HepG2 (cell line): Measurements from ENCODE around the gene SYNM. TPM values are rescaled to one million over a fixed set of nuclear protein-coding genes. Genes with fewer than 3 reads are reported as not detected.

Source experiments
- ATAC-seq: fragments of 200-7000 bp; cut with Tn5 transposase; 3 replicates; pipeline ENCODE4 v1.9.1; 2020; ENCODE audit warnings: mild to moderate bottlenecking, moderate library complexity
- BruUV-seq: library from RNA; stranded (reverse); fragments of 400-500 nt; replicated peaks from 2 replicates; lab custom pipeline; 2021; lab: Mats Ljungman, UMichigan
- CTCF ChIA-PET: fragments of 300-600 bp; formaldehyde crosslinking; extraction: SDS; loops from one replicate; lab custom pipeline; 2021; ENCODE audit warnings: low total read pairs, inconsistent platforms, low intra/inter-chr PET ratio; lab: Yijun Ruan, JAX
- POLR2A ChIA-PET: fragments of 350-600 bp; sonication (Branson Sonifier 250); formaldehyde crosslinking; loops from one replicate; lab custom pipeline; 2020; ENCODE audit warnings: antibody characterized with exemption, inconsistent platforms; lab: Yijun Ruan, JAX
- DNase-seq: peaks from one replicate; pipeline ENCODE4 v3.0.0-alpha.2; 2015; ENCODE audit warnings: low spot score
- FAIRE-seq: peaks from 3 replicates; lab custom pipeline; 2011; peaks lifted over from hg19 to GRCh38; lab: Jason Lieb, UNC
- H2AFZ ChIP-seq: one replicate; pipeline ENCODE4 v1.6.1; 2011; ENCODE audit warnings: low read length, inconsistent platforms
- H3K27ac ChIP-seq: fragments of 300-600 bp; 3 replicates; pipeline ENCODE4 v1.8.0; 2011; ENCODE audit warnings: mixed run types, mild to moderate bottlenecking, mixed read lengths, low read length, inconsistent platforms; ENCODE audit not compliant: insufficient read depth; ENCODE audit errors: extremely low read length
- H3K27me3 ChIP-seq, 2 experiments: fragments of 200-600 bp in 1 of 2; 2 replicates in 1 of 2; 3 replicates in 1 of 2; pipeline versions ENCODE4 v1.6.0 to v1.8.0; 2011; ENCODE audit warnings: low read length in 2 of 2, mild to moderate bottlenecking in 2 of 2, moderate library complexity in 2 of 2, inconsistent platforms in 1 of 2; ENCODE audit not compliant: insufficient read depth in 2 of 2, control insufficient read depth in 1 of 2
- H3K36me3 ChIP-seq, 2 experiments: fragments of 200-600 bp in 1 of 2; replicated peaks in 1 of 2; 2 replicates in 1 of 2; 3 replicates in 1 of 2; pipeline versions ENCODE4 v1.5.1 to v1.8.0; 2011; ENCODE audit warnings: low read length in 2 of 2, inconsistent platforms in 1 of 2; ENCODE audit not compliant: insufficient read depth in 2 of 2, control insufficient read depth in 1 of 2
- H3K4me1 ChIP-seq: 2 replicates; pipeline ENCODE4 v1.5.1; 2012; ENCODE audit warnings: low read length, inconsistent platforms; ENCODE audit not compliant: insufficient read depth
- H3K4me2 ChIP-seq: 2 replicates; pipeline ENCODE4 v1.6.0; 2011; ENCODE audit warnings: low read depth, low read length, inconsistent platforms
- H3K4me3 ChIP-seq, 3 experiments: fragments of 200-600 bp in 1 of 3; sonication (generic), shearing (Covaris generic) in 1 of 3; replicated peaks in 1 of 3; 2 replicates each; pipeline ENCODE4 v1.5.1; 2011 to 2016; ENCODE audit warnings: low read length in 3 of 3, inconsistent platforms in 2 of 3, low read depth in 2 of 3, mild to moderate bottlenecking in 2 of 3, control low read depth in 1 of 3, mixed read lengths in 1 of 3; ENCODE audit not compliant: insufficient read depth in 1 of 3
- H3K79me2 ChIP-seq: one replicate; pipeline ENCODE4 v1.6.1; 2011; ENCODE audit warnings: low read length, inconsistent platforms; ENCODE audit not compliant: insufficient read depth
- H3K9ac ChIP-seq: 2 replicates; pipeline ENCODE4 v1.6.0; 2011; ENCODE audit warnings: mild to moderate bottlenecking, low read depth, low read length, inconsistent platforms; ENCODE audit not compliant: insufficient read depth
- H3K9me3 ChIP-seq: 2 replicates; pipeline ENCODE4 v1.5.1; 2012; ENCODE audit warnings: mild to moderate bottlenecking, low read length
- H4K20me1 ChIP-seq: 2 replicates; pipeline ENCODE4 v1.6.0; 2011; ENCODE audit warnings: inconsistent platforms, mild to moderate bottlenecking, low read length, moderate library complexity; ENCODE audit not compliant: insufficient read depth
- AGO1 ChIP-seq: fragments of 200-400 bp; formaldehyde crosslinking; IDR thresholded peaks from 2 replicates; pipeline ENCODE4 v1.6.1; 2017; ENCODE audit warnings: mild to moderate bottlenecking, low read depth, low read length, moderate library complexity; ENCODE audit not compliant: poor library complexity, severe bottlenecking
- ATF7 ChIP-seq, 2 experiments: fragments of 450-650 bp in 1 of 2; sonication (generic) in 1 of 2; formaldehyde crosslinking in 1 of 2; IDR thresholded peaks; 2 replicates each; pipeline versions ENCODE4 v1.4.0 to v1.6.1; 2016 to 2020; ENCODE audit warnings: antibody characterized with exemption in 1 of 2, mild to moderate bottlenecking in 1 of 2, missing genetic modification reagents in 1 of 2
- CEBPB ChIP-seq: IDR thresholded peaks from 2 replicates; pipeline ENCODE4 v1.6.1; 2011; ENCODE audit warnings: low read depth, low read length, improper control_type of control experiment, borderline replicate concordance
- KLF15 ChIP-seq: sonication (generic); formaldehyde crosslinking; IDR thresholded peaks from 2 replicates; pipeline ENCODE4 v1.8.1; 2023; ENCODE audit warnings: borderline replicate concordance, mild to moderate bottlenecking, inconsistent platforms, missing genetic modification reagents, mixed read lengths
- ZFAT ChIP-seq: sonication (generic); formaldehyde crosslinking; conservative IDR thresholded peaks from 2 replicates; pipeline ENCODE4 v1.8.1; 2023; ENCODE audit warnings: missing genetic modification reagents, inconsistent platforms
- ZNF44 ChIP-seq: sonication (generic); formaldehyde crosslinking; IDR thresholded peaks from 2 replicates; pipeline ENCODE4 v1.5.1; 2020; ENCODE audit warnings: mild to moderate bottlenecking, missing genetic modification reagents
- ZNF792 ChIP-seq: IDR thresholded peaks from 2 replicates; pipeline ENCODE4 v1.6.1; 2016
- WGBS: methylation state at CpG from one replicate; pipeline ENCODE4 v1.1.6; 2017; ENCODE audit warnings: low lambda C conversion rate; 5-methylcytosine and 5-hydroxymethylcytosine counted together
- in situ Hi-C: cut with HindIII; loops from 2 replicates; pipeline ENCODE4 v1.10.0; 2017; ENCODE audit warnings: low pct_unique_long_range_greater_than_20kb; ENCODE audit not compliant: extremely low pct_ligation_motif_present
- intact Hi-C: fragments of 100-400 bp; cut with micrococcal nuclease; formaldehyde crosslinking; loops from one replicate; pipeline ENCODE4 v1.10.0; 2022; ENCODE audit not compliant: unreplicated experiment
- polyA plus RNA-seq, 8 experiments: library from polyadenylated mRNA; depleted of rRNA in 3 of 8; stranded (reverse) in 7 of 8; unstranded in 1 of 8; fragments of >200 nt; fragmentation: Illumina TruSeq in 4 of 8; extraction: Trizol in 4 of 8; gene quantifications; 2 replicates each; pipeline versions ENCODE4 v1.2.1 to v1.2.3, GENCODE V29; 2011 to 2016; ENCODE audit warnings: low read depth in 4 of 8, missing spikeins in 1 of 8, mixed read lengths in 1 of 8; ENCODE audit not compliant: insufficient read depth in 1 of 8
- total RNA-seq, 5 experiments: library from RNA; depleted of rRNA; stranded (reverse); fragments of >200 nt; fragmentation: Illumina TruSeq; extraction: Trizol; gene quantifications; 2 replicates each; pipeline ENCODE4 v1.2.3, GENCODE V29; 2016; ENCODE audit warnings: low read depth in 1 of 5
- TF ChIP-seq, protein P1 (sequence below): sonication (generic); formaldehyde crosslinking; IDR thresholded peaks from 2 replicates; pipeline ENCODE4 v1.4.0; 2020; ENCODE audit warnings: missing genetic modification reagents, mild to moderate bottlenecking, borderline replicate concordance
- TF ChIP-seq, protein P2 (sequence below): sonication (generic); formaldehyde crosslinking; IDR thresholded peaks from 2 replicates; pipeline ENCODE4 v1.4.0; 2020; ENCODE audit warnings: mild to moderate bottlenecking, low read depth, missing genetic modification reagents
- TF ChIP-seq, protein P3 (sequence below): sonication (generic); formaldehyde crosslinking; IDR thresholded peaks from 2 replicates; pipeline ENCODE4 v1.4.0; 2020; ENCODE audit warnings: missing genetic modification reagents

The SYNM gene
- total and polyA plus RNA-seq, 2 of the 13 experiments (the other 11 are each of a cell fraction or from before 2014, with no cell fraction given): 1.1 to 3.7 TPM

DNA sequence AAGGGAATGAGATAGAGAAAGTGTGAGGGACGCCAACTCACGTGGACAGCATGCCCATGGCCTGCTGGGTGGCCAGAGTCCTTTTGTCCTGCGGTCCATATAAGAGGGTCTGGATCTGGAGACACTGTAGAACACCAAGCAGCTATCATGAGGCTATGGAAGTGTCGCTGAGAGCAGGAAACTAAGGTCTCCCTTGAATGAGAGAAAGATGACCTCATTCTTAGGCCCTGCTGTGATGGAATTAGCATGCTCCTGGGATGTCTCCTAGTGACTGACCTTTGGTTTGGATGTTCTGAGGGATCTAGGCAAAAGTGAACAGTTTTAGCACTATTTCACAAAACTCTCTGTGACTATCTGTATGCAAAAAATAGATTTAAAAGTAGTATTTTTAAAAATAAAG is 34.4 kb downstream of the SYNM start:
- no TSS peak for BruUV-seq

DNA sequence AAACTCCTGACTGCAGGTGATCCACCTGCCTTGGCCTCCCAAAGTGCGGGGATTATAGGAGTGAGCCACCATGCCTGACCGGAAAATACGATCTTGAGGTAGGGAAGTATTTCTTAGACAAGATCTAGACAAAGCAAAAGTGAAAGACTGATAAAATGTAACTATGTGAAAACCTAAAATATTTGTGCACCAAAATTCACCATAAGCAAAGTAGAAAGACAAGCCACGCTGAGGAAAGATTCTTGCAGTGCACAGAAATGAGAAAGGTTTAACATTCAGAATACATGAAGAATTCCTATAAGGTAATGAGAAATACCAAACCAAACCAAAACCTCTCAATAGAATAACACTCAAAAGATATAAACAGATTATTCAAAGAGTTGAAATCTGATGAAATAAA is 35.7 kb downstream of the SYNM start:
- no TSS peak for BruUV-seq
- no peaks in the 10 kb centered on the region for H3K27me3 ChIP-seq
- no peaks in the 10 kb centered on the region for H3K9me3 ChIP-seq
- ChIA-PET CTCF (no interaction called here), POLR2A (no interaction called here)
- H3K9ac ChIP-seq: no peak overlapping the region
- no peak for DNase-seq
- in situ Hi-C loops (no loop called here), intact Hi-C loops (no loop called here)
- 97% methylated on average over 4 of the region's 4 CpGs for WGBS
- no peak overlapping the region for H3K27ac ChIP-seq
- no peak for ATAC-seq
- H3K4me1 ChIP-seq: peaks cover 14% of the 10 kb centered on the region
- no peaks in the 10 kb centered on the region for H3K79me2 ChIP-seq
- H3K4me3 ChIP-seq: no peak overlapping the region
- no peaks in the 10 kb centered on the region for H4K20me1 ChIP-seq
- no peak overlapping the region for H3K4me2 ChIP-seq
- no peak for FAIRE-seq
- no peak overlapping the region for H2AFZ ChIP-seq
- peaks cover 0 to 11% of the 10 kb centered on the region in 2 experiments; a peak in 3 of 5 replicates for H3K36me3 ChIP-seq
- TF ChIP-seq ZNF44 (CRISPR knock-in tag) (no peak), ZFAT (CRISPR knock-in tag) (no peak), CEBPB (no peak), ZNF792 (CRISPR knock-in tag) (no peak), KLF15 (CRISPR knock-in tag) (no peak)
- TF ChIP-seq, protein P1, sequence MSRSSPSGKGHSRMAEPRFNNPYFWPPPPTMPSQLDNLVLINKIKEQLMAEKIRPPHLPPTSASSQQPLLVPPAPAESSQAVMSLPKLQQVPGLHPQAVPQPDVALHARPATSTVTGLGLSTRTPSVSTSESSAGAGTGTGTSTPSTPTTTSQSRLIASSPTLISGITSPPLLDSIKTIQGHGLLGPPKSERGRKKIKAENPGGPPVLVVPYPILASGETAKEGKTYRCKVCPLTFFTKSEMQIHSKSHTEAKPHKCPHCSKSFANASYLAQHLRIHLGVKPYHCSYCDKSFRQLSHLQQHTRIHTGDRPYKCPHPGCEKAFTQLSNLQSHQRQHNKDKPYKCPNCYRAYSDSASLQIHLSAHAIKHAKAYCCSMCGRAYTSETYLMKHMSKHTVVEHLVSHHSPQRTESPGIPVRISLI (CRISPR knock-in tag): no peak
- TF ChIP-seq, protein P2, sequence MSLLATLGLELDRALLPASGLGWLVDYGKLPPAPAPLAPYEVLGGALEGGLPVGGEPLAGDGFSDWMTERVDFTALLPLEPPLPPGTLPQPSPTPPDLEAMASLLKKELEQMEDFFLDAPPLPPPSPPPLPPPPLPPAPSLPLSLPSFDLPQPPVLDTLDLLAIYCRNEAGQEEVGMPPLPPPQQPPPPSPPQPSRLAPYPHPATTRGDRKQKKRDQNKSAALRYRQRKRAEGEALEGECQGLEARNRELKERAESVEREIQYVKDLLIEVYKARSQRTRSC (CRISPR knock-in tag): no peak

More for the DNA sequence above, 34.4 kb downstream of the SYNM start:
- H3K36me3 ChIP-seq: peaks cover 0 to 11% of the 10 kb centered on the region in 2 experiments; a peak in 3 of 5 replicates
- FAIRE-seq (no peak), ATAC-seq (no peak), DNase-seq (no peak)
- TF ChIP-seq, protein P3, sequence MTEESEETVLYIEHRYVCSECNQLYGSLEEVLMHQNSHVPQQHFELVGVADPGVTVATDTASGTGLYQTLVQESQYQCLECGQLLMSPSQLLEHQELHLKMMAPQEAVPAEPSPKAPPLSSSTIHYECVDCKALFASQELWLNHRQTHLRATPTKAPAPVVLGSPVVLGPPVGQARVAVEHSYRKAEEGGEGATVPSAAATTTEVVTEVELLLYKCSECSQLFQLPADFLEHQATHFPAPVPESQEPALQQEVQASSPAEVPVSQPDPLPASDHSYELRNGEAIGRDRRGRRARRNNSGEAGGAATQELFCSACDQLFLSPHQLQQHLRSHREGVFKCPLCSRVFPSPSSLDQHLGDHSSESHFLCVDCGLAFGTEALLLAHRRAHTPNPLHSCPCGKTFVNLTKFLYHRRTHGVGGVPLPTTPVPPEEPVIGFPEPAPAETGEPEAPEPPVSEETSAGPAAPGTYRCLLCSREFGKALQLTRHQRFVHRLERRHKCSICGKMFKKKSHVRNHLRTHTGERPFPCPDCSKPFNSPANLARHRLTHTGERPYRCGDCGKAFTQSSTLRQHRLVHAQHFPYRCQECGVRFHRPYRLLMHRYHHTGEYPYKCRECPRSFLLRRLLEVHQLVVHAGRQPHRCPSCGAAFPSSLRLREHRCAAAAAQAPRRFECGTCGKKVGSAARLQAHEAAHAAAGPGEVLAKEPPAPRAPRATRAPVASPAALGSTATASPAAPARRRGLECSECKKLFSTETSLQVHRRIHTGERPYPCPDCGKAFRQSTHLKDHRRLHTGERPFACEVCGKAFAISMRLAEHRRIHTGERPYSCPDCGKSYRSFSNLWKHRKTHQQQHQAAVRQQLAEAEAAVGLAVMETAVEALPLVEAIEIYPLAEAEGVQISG (CRISPR knock-in tag): no peak
- TF ChIP-seq ATF7 (IDR thresholded peaks at IDR 0.05): 0 out of 2 replicates have a peak, but pooled peaks have one; percentile 37
- TF ChIP-seq ATF7 (CRISPR knock-in tag; IDR thresholded peaks at IDR 0.05): no peak
- TF ChIP-seq AGO1: no peak
- WGBS: 97% methylated on average over 4 of the region's 4 CpGs
- ChIA-PET CTCF (no interaction called here), POLR2A (no interaction called here)
- H3K79me2 ChIP-seq: no peaks in the 10 kb centered on the region
- H3K9ac ChIP-seq: no peak overlapping the region
- no peaks in the 10 kb centered on the region for H4K20me1 ChIP-seq
- no peaks in the 10 kb centered on the region for H3K9me3 ChIP-seq
- no peak overlapping the region for H3K4me3 ChIP-seq
- intact Hi-C loops: no loop called here
- in situ Hi-C loops: no loop called here
- no peaks in the 10 kb centered on the region for H3K27me3 ChIP-seq
- no peak overlapping the region for H3K27ac ChIP-seq
- no peak overlapping the region for H3K4me2 ChIP-seq
- H3K4me1 ChIP-seq: peaks cover 27% of the 10 kb centered on the region
- H2AFZ ChIP-seq: no peak overlapping the region
